A673 (cell line): Measurements from ENCODE around the gene DLGAP1.

ENCODE experiments used
- EZH2 ChIP-seq: fragments of 200-600 bp; sonication (generic); IDR thresholded peaks from 2 replicates; pipeline ENCODE4 v1.6.1; 2017; ENCODE audit warnings: borderline replicate concordance, low read depth, mild to moderate bottlenecking, mixed read lengths, antibody characterized with exemption, low read length; ENCODE audit not compliant: poor library complexity, severe bottlenecking
- TF ChIP-seq, protein P1 (sequence below): fragments of 300-800, 200-600 bp; sonication (generic); conservative IDR thresholded peaks from 2 replicates; pipeline ENCODE4 v1.5.1; 2017; ENCODE audit warnings: low read depth, mild to moderate bottlenecking, antibody characterized with exemption, low read length, moderate library complexity, mixed read lengths

GRCh38 chr18:3932276-3932675 is 522.8 kb downstream of the DLGAP1 start:
- TF ChIP-seq, protein P1, sequence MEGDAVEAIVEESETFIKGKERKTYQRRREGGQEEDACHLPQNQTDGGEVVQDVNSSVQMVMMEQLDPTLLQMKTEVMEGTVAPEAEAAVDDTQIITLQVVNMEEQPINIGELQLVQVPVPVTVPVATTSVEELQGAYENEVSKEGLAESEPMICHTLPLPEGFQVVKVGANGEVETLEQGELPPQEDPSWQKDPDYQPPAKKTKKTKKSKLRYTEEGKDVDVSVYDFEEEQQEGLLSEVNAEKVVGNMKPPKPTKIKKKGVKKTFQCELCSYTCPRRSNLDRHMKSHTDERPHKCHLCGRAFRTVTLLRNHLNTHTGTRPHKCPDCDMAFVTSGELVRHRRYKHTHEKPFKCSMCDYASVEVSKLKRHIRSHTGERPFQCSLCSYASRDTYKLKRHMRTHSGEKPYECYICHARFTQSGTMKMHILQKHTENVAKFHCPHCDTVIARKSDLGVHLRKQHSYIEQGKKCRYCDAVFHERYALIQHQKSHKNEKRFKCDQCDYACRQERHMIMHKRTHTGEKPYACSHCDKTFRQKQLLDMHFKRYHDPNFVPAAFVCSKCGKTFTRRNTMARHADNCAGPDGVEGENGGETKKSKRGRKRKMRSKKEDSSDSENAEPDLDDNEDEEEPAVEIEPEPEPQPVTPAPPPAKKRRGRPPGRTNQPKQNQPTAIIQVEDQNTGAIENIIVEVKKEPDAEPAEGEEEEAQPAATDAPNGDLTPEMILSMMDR, result no peak
- no peak for TF ChIP-seq EZH2
